Kidney (tissue), 14 donors: ENCODE measurements around the gene CASKIN2. TPM values are rescaled to one million over a fixed set of nuclear protein-coding genes. Genes with fewer than 3 reads are reported as not detected.
"Not testable (repeated sequence)": the region's sequence is repeated elsewhere in the genome, so short reads cannot be mapped to it uniquely, and the experiment has no call there.

Source experiments
- DNase-seq, 5 donors: peaks; one replicate each; pipeline ENCODE4 v3.0.0-alpha.2; 2013 to 2020
- FAIRE-seq: peaks from 2 replicates; lab custom pipeline; 2012; peaks lifted over from hg19 to GRCh38; lab: Jason Lieb, UNC
- H3K27ac ChIP-seq, 2 donors: one replicate each; pipeline ENCODE4 v1.7.0; 2013; ENCODE audit warnings: low read depth in 2 of 2, low read length in 2 of 2, inconsistent platforms in 1 of 2
- H3K27me3 ChIP-seq: one replicate; pipeline ENCODE4 v1.7.1; 2013; ENCODE audit warnings: low read length, inconsistent platforms; ENCODE audit not compliant: control insufficient read depth, insufficient read depth
- H3K36me3 ChIP-seq, 3 donors: one replicate each; pipeline versions ENCODE4 v1.7.0 to v1.7.1; 2013; ENCODE audit warnings: low read length in 3 of 3, control low read depth in 1 of 3, inconsistent platforms in 1 of 3; ENCODE audit not compliant: insufficient read depth in 3 of 3, control insufficient read depth in 2 of 3
- H3K4me1 ChIP-seq, 3 donors: one replicate each; pipeline versions ENCODE4 v1.7.0 to v1.7.1; 2013; ENCODE audit warnings: low read length in 3 of 3, inconsistent platforms in 1 of 3, low read depth in 1 of 3; ENCODE audit not compliant: control insufficient read depth in 2 of 3, insufficient read depth in 2 of 3
- H3K4me3 ChIP-seq, 3 donors: one replicate each; pipeline versions ENCODE4 v1.7.0 to v1.8.1; 2013; ENCODE audit warnings: low read length in 3 of 3, control low read depth in 1 of 3, inconsistent platforms in 1 of 3
- H3K9ac ChIP-seq, 3 donors: one replicate each; pipeline versions ENCODE4 v1.7.0 to v1.7.1; 2013; ENCODE audit warnings: low read length in 3 of 3, control low read depth in 1 of 3, inconsistent platforms in 1 of 3
- H3K9me3 ChIP-seq, 3 donors: one replicate each; pipeline versions ENCODE4 v1.7.0 to v1.7.1; 2013; ENCODE audit warnings: low read length in 3 of 3, control low read depth in 1 of 3, inconsistent platforms in 1 of 3; ENCODE audit not compliant: control insufficient read depth in 2 of 3, insufficient read depth in 1 of 3
- intact Hi-C: fragments of 100-400 bp; cut with DNase I; formaldehyde crosslinking; loops from one replicate; pipeline ENCODE4 v1.11.1; 2022
- polyA plus RNA-seq: library from polyadenylated mRNA; stranded (reverse); fragments of 350-450 nt; fragmentation: Illumina TruSeq; extraction: RNeasy Lipid Tissue Mini Kit (QIAGEN cat#74804); gene quantifications from one replicate; pipeline ENCODE4 v1.2.3, GENCODE V29; 2014; ENCODE audit warnings: low read depth, low replicate concordance; ENCODE audit not compliant: insufficient read depth
- total RNA-seq: library from RNA; stranded (reverse); fragmentation: NEBNext Ultra II Directional; extraction: Animal tissue kit (Norgen Biotek cat#: 25700); gene quantifications from one replicate; pipeline ENCODE4 v1.2.1, GENCODE V29; 2021
- TF ChIP-seq, protein P1 (sequence below): IDR thresholded peaks from 3 replicates; pipeline ENCODE4 v1.5.1; 2012; ENCODE audit warnings: mild to moderate bottlenecking, moderate library complexity, borderline replicate concordance; ENCODE audit not compliant: insufficient read depth; ENCODE audit errors: extremely low read depth
- donor health status: control.
- donor health status: control.
- donor health status: control.
- donor health status: control.
- donor health status: control.
- donor health status: DM: yes; HTN: yes; CAD: no.
- donor health status: Normal renal cell carcinoma (clear cell type).

The CASKIN2 gene
- total and polyA plus RNA-seq, 2 donors from 2014 or later, result 25.0 to 98.6 TPM

GRCh38 chr17:75456417-75457046 is 58.8 kb downstream of the CASKIN2 start, which contains the start of gene TMEM94:
Gene TMEM94 (plus strand): TSS chr17:75456635. CDS start chr17:75471906, 15,271 bp downstream.
- FAIRE-seq (peak; percentile 85), DNase-seq (peak; percentile 98 to 99 (median 98))
- intact Hi-C loops, result no loop called here
- peak within 1 kb of the TSS; percentile 77 to 89 (median 78) for H3K4me3 ChIP-seq
- H3K9ac ChIP-seq, result peak within 1 kb of the TSS; percentile 68 to 94 (median 91)
- H3K27me3 ChIP-seq, result no peaks in the 10 kb centered on the region
- no peaks in the 10 kb centered on the region for H3K36me3 ChIP-seq
- TF ChIP-seq, protein P1, sequence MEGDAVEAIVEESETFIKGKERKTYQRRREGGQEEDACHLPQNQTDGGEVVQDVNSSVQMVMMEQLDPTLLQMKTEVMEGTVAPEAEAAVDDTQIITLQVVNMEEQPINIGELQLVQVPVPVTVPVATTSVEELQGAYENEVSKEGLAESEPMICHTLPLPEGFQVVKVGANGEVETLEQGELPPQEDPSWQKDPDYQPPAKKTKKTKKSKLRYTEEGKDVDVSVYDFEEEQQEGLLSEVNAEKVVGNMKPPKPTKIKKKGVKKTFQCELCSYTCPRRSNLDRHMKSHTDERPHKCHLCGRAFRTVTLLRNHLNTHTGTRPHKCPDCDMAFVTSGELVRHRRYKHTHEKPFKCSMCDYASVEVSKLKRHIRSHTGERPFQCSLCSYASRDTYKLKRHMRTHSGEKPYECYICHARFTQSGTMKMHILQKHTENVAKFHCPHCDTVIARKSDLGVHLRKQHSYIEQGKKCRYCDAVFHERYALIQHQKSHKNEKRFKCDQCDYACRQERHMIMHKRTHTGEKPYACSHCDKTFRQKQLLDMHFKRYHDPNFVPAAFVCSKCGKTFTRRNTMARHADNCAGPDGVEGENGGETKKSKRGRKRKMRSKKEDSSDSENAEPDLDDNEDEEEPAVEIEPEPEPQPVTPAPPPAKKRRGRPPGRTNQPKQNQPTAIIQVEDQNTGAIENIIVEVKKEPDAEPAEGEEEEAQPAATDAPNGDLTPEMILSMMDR, result no peak
- H3K4me1 ChIP-seq, result peaks cover 2 to 23% (median 21%) of the 10 kb centered on the region in 3 donors
- H3K27ac ChIP-seq, result peak within 1 kb of the TSS; percentile 69 to 82
- no peaks in the 10 kb centered on the region for H3K9me3 ChIP-seq

DNA sequence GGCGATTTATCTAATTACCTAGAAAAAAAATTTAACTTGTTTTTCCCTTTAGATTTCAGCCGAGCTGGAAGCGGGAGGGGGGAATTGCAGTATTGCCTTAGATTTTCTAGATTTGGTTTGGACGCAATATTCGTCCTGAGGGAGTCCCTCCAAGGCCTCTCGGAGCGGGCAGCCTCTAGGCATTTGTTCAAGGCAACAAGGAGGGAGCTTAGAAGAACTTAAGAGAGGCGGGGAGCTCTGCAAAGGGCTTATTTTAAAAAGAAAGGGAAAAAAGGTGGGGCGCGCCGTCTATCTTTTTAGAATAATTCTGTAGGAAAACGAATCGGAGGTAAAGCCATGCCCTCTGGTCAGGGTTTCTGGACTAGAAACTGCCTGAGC is 59.3 kb downstream of the CASKIN2 start:
- Histone ChIP-seq H3K27me3 (no peaks in the 10 kb centered on the region), H3K27ac (peak overlapping the region; percentile 51 to 82), H3K9me3 (no peaks in the 10 kb centered on the region), H3K4me1 (peaks cover 2 to 23% (median 21%) of the 10 kb centered on the region in 3 donors), H3K9ac (peak overlapping the region in 2 of 3 donors; percentile 42 to 91), H3K36me3 (no peaks in the 10 kb centered on the region), H3K4me3 (peak overlapping the region; percentile 46 to 78 (median 75))
- FAIRE-seq (no peak), DNase-seq (no peak)
- TF ChIP-seq, protein P1, result no peak
- intact Hi-C loops, result no loop called here

DNA sequence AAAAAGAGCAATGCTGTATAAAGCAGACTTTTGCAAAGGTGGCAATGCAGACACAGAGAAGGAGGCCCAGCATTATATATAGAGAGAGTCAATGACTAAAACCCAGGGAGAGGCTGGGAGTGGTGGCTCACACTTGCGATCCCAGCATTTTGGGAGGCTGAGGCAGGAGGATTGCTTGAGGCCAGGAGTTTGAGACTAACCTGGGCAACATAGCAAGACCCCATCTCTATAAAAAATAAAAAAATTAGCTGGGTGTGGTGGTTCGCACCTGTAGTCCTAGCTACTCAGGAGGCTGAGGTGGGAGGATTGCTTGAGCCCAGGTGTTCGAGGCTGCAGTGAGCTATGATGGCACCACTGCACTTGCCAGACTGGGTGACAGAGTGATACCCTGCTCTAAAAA is 60.7 kb downstream of the CASKIN2 start:
- H3K36me3 ChIP-seq, H3K9me3 ChIP-seq, intact Hi-C loops, FAIRE-seq, H3K9ac ChIP-seq, H3K27me3 ChIP-seq, H3K4me3 ChIP-seq, DNase-seq, H3K27ac ChIP-seq: not testable (repeated sequence)
- peaks cover 2 to 19% (median 18%) of the 10 kb centered on the region in 3 donors for H3K4me1 ChIP-seq

- intact Hi-C loops, result no loop called here
- H3K9me3 ChIP-seq, result no peaks in the 10 kb centered on the region
- no peaks in the 10 kb centered on the region for H3K27me3 ChIP-seq
- H3K4me1 ChIP-seq, result peaks cover 2 to 15% (median 13%) of the 10 kb centered on the region in 3 donors
- TF ChIP-seq, protein P1, result no peak
- no peak for FAIRE-seq
- no peaks in the 10 kb centered on the region for H3K36me3 ChIP-seq
- H3K27ac ChIP-seq, result no peak overlapping the region
- no peak overlapping the region for H3K9ac ChIP-seq
- DNase-seq, result peak in 2 of 5 donors; percentile 37 to 49
- H3K4me3 ChIP-seq, result no peak overlapping the region
Measured at GRCh38 chr17:75454193-75454592, 61.1 kb downstream of the CASKIN2 start.
